ENCODE data around the gene TYROBP. TPM values are rescaled to one million over a fixed set of nuclear protein-coding genes. Genes with fewer than 3 reads are reported as not detected.
A peak's percentile ranks its signal among the peaks of the same experiment; 100 is the strongest.

The TYROBP gene
- total RNA-seq, 1 experiment from 2014 or later, result not detected

- no peak overlapping the region for H3K4ac ChIP-seq (ENCODE audit: low read depth, low read length)
- H3K23me2 ChIP-seq (ENCODE audit: insufficient read length, low read depth, low read length, poor library complexity, severe bottlenecking), result peaks cover 22% of the 10 kb centered on the region
- no peak overlapping the region for H2BK15ac ChIP-seq (ENCODE audit: low read depth, low read length)
- H3K79me1 ChIP-seq (ENCODE audit: insufficient read depth, low read depth, low read length, poor library complexity, severe bottlenecking), result no peaks in the 10 kb centered on the region
- no peak overlapping the region for H4K91ac ChIP-seq (ENCODE audit: insufficient read length, low read depth, low read length)
- no peak overlapping the region for H3K14ac ChIP-seq (ENCODE audit: insufficient read depth, low read length)
- H3K4me3 Mint-ChIP-seq, result peak overlapping the region in 1 of 2 experiments; percentile 81; a peak in 3 of 5 replicates
- peaks cover 3% of the 10 kb centered on the region for H4K20me1 ChIP-seq (ENCODE audit: control insufficient read depth, insufficient read depth, insufficient read length)
- H4K5ac ChIP-seq (ENCODE audit: insufficient read length, low read depth, low read length), result no peak overlapping the region
- H3K4me2 ChIP-seq (ENCODE audit: insufficient read depth, insufficient read length, low read length), result no peak overlapping the region
- H3K9ac ChIP-seq (ENCODE audit: extremely low read depth, insufficient read length, low read length), result no peak overlapping the region
- no CpG with 5 or more reads among the region's 4 CpGs for WGBS (ENCODE audit: extremely low coverage, insufficient read length, low lambda C conversion rate)
- H3K23ac ChIP-seq (ENCODE audit: insufficient read length, low read depth, low read length), result no peak overlapping the region
- H3K27me3 ChIP-seq (ENCODE audit: insufficient read depth, low read length), result peaks cover 7% of the 10 kb centered on the region; the same call in 1 of the 2 replicates
- H2BK5ac ChIP-seq (ENCODE audit: insufficient read length, low read length), result no peak overlapping the region
- no peaks in the 10 kb centered on the region; a peak in 1 of 5 replicates for H3K9me3 Mint-ChIP-seq
- no peak overlapping the region for H4K8ac ChIP-seq (replicated peaks; ENCODE audit: insufficient read length, low read depth, low read length)
- H3K79me2 ChIP-seq (ENCODE audit: insufficient read depth, low read length), result no peaks in the 10 kb centered on the region
- H2BK120ac ChIP-seq (ENCODE audit: low read depth, low read length, poor library complexity, severe bottlenecking), result no peak overlapping the region
- H3T11ph ChIP-seq (ENCODE audit: low read length), result no peak overlapping the region
- H3K27ac ChIP-seq (ENCODE audit: insufficient read length, low read depth, low read length), result no peak overlapping the region
- no peak overlapping the region for H3K18ac ChIP-seq (ENCODE audit: insufficient read length, low read depth, low read length)
- no peak overlapping the region for H2BK12ac ChIP-seq (ENCODE audit: insufficient read length, low read depth, low read length)
- no peaks in the 10 kb centered on the region for H3K9me3 ChIP-seq (ENCODE audit: control insufficient read depth, low read depth, low read length)
- peaks cover 89% of the 10 kb centered on the region for H3K27me3 Mint-ChIP-seq (ENCODE audit: low read depth)
- DNase-seq, result no peak
- H3K4me1 ChIP-seq (ENCODE audit: insufficient read depth, low read length), result no peaks in the 10 kb centered on the region; the same call in 1 of the 2 replicates
- peaks cover 13 to 27% of the 10 kb centered on the region in 2 experiments for H3K4me1 Mint-ChIP-seq
- no peak for TF ChIP-seq CTCF (conservative IDR thresholded peaks at IDR 0.05)
- no peak overlapping the region for H3K56ac ChIP-seq (ENCODE audit: insufficient read length, low read depth, low read length)
- peaks cover 0 to 3% (median 0%) of the 10 kb centered on the region in 3 experiments; a peak in 2 of 7 replicates for H3K36me3 Mint-ChIP-seq (ENCODE audit: insufficient read depth in 1 of 3, low read depth in 3 of 3)
- no peak overlapping the region for H3K27ac Mint-ChIP-seq
- H2AFZ ChIP-seq (ENCODE audit: low read length), result no peak overlapping the region
- H2BK20ac ChIP-seq (ENCODE audit: low read depth, low read length, poor library complexity, severe bottlenecking), result no peak overlapping the region
- no peak overlapping the region for H2AK5ac ChIP-seq (ENCODE audit: insufficient read length, low read length)
Measured at GRCh38 chr19:35859414-35859813, 48.7 kb downstream of the TYROBP start.
